HUDEP-2 (cell line): ENCODE data around the gene RHOC.

ENCODE experiments used
- DNase-seq, 76 experiments: peaks; one replicate each; lab custom pipeline; 2025; ENCODE audit not compliant: unreplicated experiment in 76 of 76; lab: John Stamatoyannopoulos, UW

The RHOC gene

GRCh38 chr1:112703706-112704105 is 3.2 kb downstream of the RHOC start:
- no peak for DNase-seq

- no peak for DNase-seq
Measured at GRCh38 chr1:112702420-112703261, 4.3 kb downstream of the RHOC start.

GRCh38 chr1:112702067-112702395 is 4.9 kb downstream of the RHOC start:
- no peak for DNase-seq

- peak in 5 of 76 experiments; percentile 27 to 57 (median 34) for DNase-seq
Measured at GRCh38 chr1:112701227-112702066, 5.5 kb downstream of the RHOC start.

- peak in 74 of 76 experiments; percentile 56 to 95 (median 86) for DNase-seq
Measured at GRCh38 chr1:112700290-112701226, 6.4 kb downstream of the RHOC start.

GRCh38 chr1:112699425-112700144 is 7.3 kb downstream of the RHOC start:
- DNase-seq: no peak

GRCh38 chr1:112698366-112699310 is 8.3 kb downstream of the RHOC start:
- peak in 73 of 76 experiments; percentile 34 to 88 (median 70) for DNase-seq

GRCh38 chr1:112697781-112698201 is 9.1 kb downstream of the RHOC start:
- DNase-seq: peak in 3 of 76 experiments; percentile 3 to 11 (median 7)

- DNase-seq: peak in 17 of 76 experiments; percentile 10 to 49 (median 22)
Measured at GRCh38 chr1:112696578-112697314, 10.2 kb downstream of the RHOC start.

GRCh38 chr1:112695276-112695675 is 11.7 kb downstream of the RHOC start:
- DNase-seq: no peak

- no peak for DNase-seq
Measured at GRCh38 chr1:112694363-112694929, 12.5 kb downstream of the RHOC start.

GRCh38 chr1:112693821-112694220 is 13.1 kb downstream of the RHOC start:
- DNase-seq: no peak

GRCh38 chr1:112692681-112693080 is 14.2 kb downstream of the RHOC start:
- DNase-seq: no peak

GRCh38 chr1:112689842-112690237 is 17.1 kb downstream of the RHOC start:
- no peak for DNase-seq

- DNase-seq: no peak
Measured at GRCh38 chr1:112689196-112689841, 17.6 kb downstream of the RHOC start.

- no peak for DNase-seq
Measured at GRCh38 chr1:112688781-112689193, 18.1 kb downstream of the RHOC start.

- no peak for DNase-seq
Measured at GRCh38 chr1:112687785-112688496, 19.0 kb downstream of the RHOC start.
